ENCODE results near the gene ITIH3.
A peak's percentile ranks its signal among the peaks of the same experiment; 100 is the strongest.

ITIH3 gene

DNA sequence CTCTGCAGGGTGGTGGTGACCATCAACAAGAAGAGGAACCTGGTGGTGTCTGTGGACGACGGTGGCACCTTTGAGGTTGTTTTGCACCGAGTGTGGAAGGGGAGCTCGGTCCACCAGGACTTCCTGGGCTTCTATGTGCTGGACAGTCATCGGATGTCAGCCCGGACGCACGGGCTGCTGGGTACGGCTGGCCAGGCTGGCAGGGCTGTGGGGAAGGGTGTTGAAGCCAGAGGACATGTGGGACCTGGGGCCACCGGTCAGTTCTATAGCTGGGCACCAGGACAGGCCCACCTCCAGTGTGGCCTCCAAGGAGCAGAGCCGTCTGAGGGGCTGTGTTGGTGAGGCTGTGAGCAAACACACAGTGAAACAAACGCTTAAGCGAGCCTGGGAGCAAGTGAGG is 3.9 kb upstream of the ITIH3 start:
- Histone ChIP-seq H3K9me3 (ENCODE audit: severe bottlenecking) (no peaks in the 10 kb centered on the region), H3K4me3 (ENCODE audit: low read depth, low read length) (no peak overlapping the region), H3K27ac (no peak overlapping the region), H3K36me3 (no peaks in the 10 kb centered on the region), H3K27me3 (ENCODE audit: insufficient read depth, low read depth, severe bottlenecking) (no peaks in the 10 kb centered on the region)
- DNase-seq = no peak
- TF ChIP-seq, protein P1, sequence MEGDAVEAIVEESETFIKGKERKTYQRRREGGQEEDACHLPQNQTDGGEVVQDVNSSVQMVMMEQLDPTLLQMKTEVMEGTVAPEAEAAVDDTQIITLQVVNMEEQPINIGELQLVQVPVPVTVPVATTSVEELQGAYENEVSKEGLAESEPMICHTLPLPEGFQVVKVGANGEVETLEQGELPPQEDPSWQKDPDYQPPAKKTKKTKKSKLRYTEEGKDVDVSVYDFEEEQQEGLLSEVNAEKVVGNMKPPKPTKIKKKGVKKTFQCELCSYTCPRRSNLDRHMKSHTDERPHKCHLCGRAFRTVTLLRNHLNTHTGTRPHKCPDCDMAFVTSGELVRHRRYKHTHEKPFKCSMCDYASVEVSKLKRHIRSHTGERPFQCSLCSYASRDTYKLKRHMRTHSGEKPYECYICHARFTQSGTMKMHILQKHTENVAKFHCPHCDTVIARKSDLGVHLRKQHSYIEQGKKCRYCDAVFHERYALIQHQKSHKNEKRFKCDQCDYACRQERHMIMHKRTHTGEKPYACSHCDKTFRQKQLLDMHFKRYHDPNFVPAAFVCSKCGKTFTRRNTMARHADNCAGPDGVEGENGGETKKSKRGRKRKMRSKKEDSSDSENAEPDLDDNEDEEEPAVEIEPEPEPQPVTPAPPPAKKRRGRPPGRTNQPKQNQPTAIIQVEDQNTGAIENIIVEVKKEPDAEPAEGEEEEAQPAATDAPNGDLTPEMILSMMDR (IDR thresholded peaks at IDR 0.05; ENCODE audit: low read depth, low read length) = no peak

GRCh38 chr3:52791366-52791765 is 3.2 kb upstream of the ITIH3 start:
- H3K4me3 ChIP-seq (ENCODE audit: low read depth, low read length) = no peak overlapping the region
- no peak for DNase-seq
- H3K9me3 ChIP-seq (ENCODE audit: severe bottlenecking) = no peaks in the 10 kb centered on the region
- no peaks in the 10 kb centered on the region for H3K36me3 ChIP-seq
- no peak overlapping the region for H3K27ac ChIP-seq
- TF ChIP-seq, protein P1 (IDR thresholded peaks at IDR 0.05; ENCODE audit: low read depth, low read length) = no peak
- no peaks in the 10 kb centered on the region for H3K27me3 ChIP-seq (ENCODE audit: insufficient read depth, low read depth, severe bottlenecking)

DNA sequence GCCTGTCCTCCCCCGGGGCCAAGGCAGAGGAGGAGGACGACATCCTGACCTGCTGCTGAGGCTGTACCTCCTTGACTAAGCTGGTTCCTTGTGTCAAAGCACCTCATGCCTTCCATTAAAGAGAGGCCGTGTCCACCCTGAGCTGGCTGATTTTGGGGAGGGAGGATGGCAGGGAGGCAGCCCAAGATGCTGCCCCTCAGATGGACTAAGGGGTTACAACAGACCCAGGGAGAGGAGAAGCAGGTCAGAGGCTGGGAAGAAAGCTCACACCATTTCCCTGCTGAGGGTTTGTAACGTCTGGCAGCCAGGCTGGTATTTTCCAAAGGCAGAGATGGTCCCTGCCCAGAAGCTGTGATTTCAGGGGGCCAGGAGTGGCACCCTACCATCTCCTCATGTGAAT is 2.7 kb upstream of the ITIH3 start:
- TF ChIP-seq, protein P1 (IDR thresholded peaks at IDR 0.05; ENCODE audit: low read depth, low read length) = no peak
- Histone ChIP-seq H3K36me3 (no peaks in the 10 kb centered on the region), H3K9me3 (ENCODE audit: severe bottlenecking) (no peaks in the 10 kb centered on the region), H3K4me3 (ENCODE audit: low read depth, low read length) (no peak overlapping the region), H3K27me3 (ENCODE audit: insufficient read depth, low read depth, severe bottlenecking) (no peaks in the 10 kb centered on the region), H3K27ac (no peak overlapping the region)
- no peak for DNase-seq

GRCh38 chr3:52792413-52792812 is 2.2 kb upstream of the ITIH3 start:
- Histone ChIP-seq H3K27ac (no peak overlapping the region), H3K27me3 (ENCODE audit: insufficient read depth, low read depth, severe bottlenecking) (no peaks in the 10 kb centered on the region), H3K36me3 (no peaks in the 10 kb centered on the region), H3K9me3 (ENCODE audit: severe bottlenecking) (no peaks in the 10 kb centered on the region), H3K4me3 (ENCODE audit: low read depth, low read length) (no peak overlapping the region)
- DNase-seq = no peak
- TF ChIP-seq, protein P1 (IDR thresholded peaks at IDR 0.05; ENCODE audit: low read depth, low read length) = peak; percentile 56

DNA sequence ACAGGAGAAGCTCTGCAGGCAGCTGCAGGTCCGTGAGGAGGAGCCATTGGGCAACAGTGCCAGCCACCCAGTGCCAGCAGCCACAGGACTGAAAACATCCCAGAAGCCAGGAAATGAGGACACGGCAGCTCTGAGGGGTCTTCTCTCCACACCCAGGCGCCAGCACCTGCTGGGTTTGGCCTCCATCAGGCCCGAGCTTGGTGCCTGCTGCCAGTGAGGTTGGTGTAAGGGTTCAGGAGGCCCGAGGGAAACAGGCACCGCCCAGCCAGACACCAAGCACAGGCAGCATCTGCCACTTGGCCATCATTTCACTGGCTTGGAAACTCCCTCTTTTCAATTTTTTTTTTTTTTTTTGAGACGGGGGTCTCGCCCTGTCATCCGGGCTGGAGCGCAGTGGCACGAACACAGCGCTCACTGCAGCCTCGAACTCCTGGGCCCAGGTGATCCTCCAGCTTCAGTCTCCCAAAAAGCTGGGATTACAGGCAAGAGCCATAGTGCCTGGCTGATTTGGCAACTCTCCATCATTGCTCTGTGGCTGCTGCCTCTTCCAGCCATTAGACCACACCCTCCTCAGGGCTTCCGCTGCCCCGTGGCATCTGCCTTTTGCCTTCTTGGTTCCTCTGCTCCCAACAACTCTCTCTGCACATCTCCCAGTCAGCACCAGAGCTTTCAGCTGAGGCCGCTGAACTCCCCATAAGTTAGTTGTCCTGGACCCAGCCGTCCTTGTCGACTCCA is 1.5 kb upstream of the ITIH3 start:
- DNase-seq = no peak
- TF ChIP-seq, protein P1 (IDR thresholded peaks at IDR 0.05; ENCODE audit: low read depth, low read length) = no peak
- Histone ChIP-seq H3K36me3 (no peaks in the 10 kb centered on the region), H3K4me3 (ENCODE audit: low read depth, low read length) (no peak overlapping the region), H3K27me3 (ENCODE audit: insufficient read depth, low read depth, severe bottlenecking) (no peaks in the 10 kb centered on the region), H3K27ac (no peak overlapping the region), H3K9me3 (ENCODE audit: severe bottlenecking) (no peaks in the 10 kb centered on the region)
